Stimulated activated CD4-positive, alpha-beta T cell treated with anti-CD3 and anti-CD28 coated beads, Interleukin-4, amount 100 ng/mL, for 24 hours (primary cell): Measurements from ENCODE around the gene PI4KB.

Experiments used
- DNase-seq: peaks from one replicate; pipeline ENCODE4 v3.0.0-alpha.2; 2020

PI4KB gene

GRCh38 chr1:151311011-151311410 lies 16.2 kb downstream of the PI4KB start:
- DNase-seq: no peak

- DNase-seq: no peak
These were observed 17.3 kb downstream of the PI4KB start for GRCh38 chr1:151309811-151310323.

DNA sequence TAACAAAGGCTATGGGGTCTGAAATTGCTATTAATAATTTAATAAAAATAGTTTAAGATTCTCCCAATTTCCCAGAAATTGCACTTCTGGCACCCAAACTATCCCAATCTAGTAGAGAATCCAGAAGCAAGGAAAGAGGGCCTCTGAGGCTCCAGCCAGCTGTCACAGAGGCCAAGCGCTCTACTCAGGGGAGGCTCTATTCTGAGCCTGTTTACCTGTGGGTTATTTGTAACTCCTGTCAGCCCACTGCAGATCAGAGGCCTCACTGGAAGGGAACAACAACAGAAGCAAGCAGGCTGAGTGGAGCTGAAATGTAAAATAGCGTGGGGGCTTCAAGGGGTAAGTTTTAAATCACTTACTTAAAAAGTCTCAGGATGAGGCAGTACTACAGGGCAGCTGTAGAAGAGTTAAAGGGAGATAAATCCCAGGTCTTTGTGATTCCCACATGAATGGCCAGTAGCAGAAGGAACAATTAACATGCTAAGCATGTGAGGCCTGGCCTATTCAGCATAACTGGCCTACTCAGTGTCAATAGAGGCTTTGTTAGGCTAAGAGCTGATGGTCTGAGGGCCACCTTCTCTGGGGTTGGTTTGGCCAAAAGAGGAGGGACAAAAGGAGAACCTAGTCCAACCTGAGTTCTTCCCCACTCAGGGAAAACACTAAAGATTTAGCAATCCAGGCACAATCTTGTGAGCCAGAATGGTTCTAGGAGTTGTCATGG lies 32.3 kb downstream of the PI4KB start:
- no peak for DNase-seq

GRCh38 chr1:151293093-151293492 lies 34.1 kb downstream of the PI4KB start:
- no peak for DNase-seq

GRCh38 chr1:151292207-151293030 lies 34.8 kb downstream of the PI4KB start:
- DNase-seq: no peak

DNA sequence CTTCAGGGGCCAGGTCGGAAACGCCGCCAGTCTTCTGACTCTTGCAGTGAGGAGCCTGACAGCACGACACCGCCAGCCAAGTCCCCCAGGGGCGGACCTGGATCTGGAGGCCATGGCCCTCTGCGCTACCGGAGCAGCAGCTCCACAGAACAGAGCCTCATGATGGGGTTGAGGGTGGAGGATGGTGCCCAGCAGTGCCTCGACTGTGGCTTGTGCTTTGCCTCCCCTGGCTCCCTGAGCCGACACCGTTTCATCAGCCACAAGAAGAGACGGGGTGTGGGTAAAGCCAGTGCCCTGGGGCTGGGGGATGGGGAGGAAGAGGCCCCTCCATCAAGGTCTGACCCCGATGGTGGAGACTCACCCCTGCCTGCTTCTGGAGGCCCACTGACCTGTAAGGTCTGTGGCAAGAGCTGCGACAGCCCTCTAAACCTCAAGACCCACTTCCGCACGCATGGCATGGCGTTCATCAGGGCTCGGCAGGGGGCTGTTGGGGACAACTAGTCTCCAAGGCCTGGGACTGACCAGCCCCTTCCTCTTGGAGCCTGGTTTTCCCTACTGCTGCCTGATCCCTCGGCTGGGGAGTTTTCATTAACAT lies 36.4 kb downstream of the PI4KB start:
- DNase-seq: no peak

DNA sequence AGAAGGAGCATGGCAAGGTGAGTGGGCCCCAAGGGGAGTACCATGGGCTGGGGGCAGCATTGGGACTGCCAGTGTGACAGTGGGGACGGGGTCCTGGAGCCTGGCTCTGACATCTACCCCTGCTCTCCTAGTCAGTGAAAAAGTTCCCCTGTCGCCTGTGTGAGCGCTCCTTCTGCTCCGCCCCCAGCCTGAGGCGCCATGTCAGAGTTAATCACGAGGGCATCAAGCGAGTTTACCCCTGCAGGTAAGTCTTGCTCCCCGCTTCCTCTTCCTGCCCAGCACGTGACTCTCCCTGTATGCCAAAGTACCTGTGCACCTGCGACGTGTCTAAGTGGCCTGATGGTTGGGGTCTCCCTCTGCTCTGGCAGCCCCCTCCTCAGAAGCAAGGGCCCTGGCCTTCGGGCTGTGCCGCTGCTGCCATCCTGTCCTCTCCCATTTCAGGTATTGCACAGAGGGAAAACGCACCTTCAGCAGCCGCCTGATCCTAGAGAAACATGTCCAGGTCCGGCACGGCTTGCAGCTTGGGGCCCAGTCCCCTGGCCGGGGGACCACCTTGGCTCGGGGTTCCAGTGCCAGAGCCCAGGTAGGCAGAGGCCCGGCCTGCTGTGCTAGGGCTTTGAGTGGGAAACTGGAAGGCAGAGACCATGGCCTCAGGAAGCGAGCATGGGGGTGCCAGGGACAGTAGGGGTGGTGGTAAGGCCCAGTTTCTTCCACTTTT lies 37.1 kb downstream of the PI4KB start:
- no peak for DNase-seq

GRCh38 chr1:151289080-151289935 lies 37.9 kb downstream of the PI4KB start:
- DNase-seq: no peak

DNA sequence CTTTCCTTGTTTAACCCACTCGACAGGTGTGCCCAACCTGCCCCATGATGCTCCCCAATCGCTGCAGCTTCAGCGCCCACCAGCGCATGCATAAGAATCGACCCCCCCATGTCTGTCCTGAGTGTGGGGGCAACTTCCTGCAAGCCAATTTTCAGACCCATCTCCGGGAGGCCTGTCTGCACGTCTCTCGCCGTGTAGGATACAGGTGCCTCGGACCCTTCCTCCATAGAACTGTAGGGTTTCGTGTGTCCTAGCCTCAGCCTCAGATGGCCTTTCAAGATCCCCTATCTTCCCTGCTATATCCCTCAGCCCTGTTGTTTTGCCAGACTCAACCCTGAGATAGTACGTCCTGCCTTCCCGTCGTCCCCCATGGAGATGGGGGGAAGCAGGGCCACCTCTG lies 38.7 kb downstream of the PI4KB start:
- no peak for DNase-seq

- no peak for DNase-seq
These were observed 39.3 kb downstream of the PI4KB start for GRCh38 chr1:151287767-151288500.

GRCh38 chr1:151287341-151287699 lies 39.9 kb downstream of the PI4KB start:
- no peak for DNase-seq

GRCh38 chr1:151286619-151287340 lies 40.4 kb downstream of the PI4KB start:
- DNase-seq: no peak

- no peak for DNase-seq
These were observed 43.1 kb downstream of the PI4KB start for GRCh38 chr1:151284013-151284577.

- DNase-seq: peak; percentile 27
These were observed 44.1 kb downstream of the PI4KB start for GRCh38 chr1:151282883-151283725.

GRCh38 chr1:151281969-151282882 lies 45.0 kb downstream of the PI4KB start, which contains the start of gene ZNF687:
TSS of gene ZNF687 (plus strand) at chr1:151282299. CDS start at chr1:151286292, 3,993 bp downstream.
- DNase-seq: peak; percentile 99

DNA sequence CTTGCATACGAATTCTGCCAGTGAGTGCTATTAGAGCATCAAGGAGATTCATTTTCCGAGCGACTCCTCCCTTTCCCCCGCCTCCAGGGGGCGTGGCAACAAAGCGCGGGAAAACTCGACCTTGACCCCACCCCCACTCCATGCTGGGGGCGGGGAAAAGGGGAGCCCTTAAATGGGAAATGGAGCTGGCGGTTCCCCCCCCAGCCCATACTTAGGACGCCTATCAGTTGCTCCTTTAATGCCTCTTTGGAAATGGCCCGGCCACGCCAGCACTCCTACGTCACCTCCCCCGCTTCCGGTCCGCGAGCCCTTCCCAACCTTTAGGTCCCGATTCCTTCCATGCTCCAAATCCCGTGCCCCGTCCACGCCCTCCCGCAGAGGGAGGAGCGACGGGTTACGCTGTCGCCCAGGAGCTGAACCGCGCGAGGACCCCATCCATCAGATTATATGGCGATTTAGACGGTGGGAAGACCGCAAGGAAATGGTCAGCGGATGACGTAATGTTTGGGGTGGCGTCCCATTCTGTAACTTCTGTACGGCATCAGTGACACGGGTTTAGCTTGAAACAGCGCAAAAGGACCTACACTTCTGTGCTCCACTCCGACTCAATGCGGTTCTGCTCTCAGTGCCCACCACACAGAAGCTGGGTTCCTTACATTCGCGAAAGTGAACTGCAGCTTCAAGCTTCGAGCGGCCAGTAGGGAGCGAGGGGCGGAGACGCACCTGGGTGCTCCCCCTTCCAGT lies 45.8 kb downstream of the PI4KB start:
- DNase-seq: peak; percentile 96

DNA sequence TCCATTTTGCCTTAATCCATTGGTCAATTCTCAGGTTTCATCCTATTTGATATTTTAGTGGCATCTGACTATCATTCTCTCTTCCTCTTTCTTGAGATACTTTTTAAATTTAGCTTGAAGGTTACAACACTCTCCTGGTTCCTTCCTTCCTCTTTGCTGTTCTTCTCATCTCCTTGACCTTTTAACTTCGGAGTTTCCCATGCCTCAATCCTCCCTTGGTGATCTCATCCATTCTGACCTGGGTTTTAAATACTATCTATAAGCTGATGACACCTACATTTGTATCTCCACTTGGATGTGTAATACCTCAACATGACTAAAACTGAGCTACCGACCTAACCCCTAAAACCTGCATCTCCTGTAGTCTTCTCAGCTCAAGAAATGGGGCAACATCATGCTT lies 50.0 kb downstream of the PI4KB start:
- no peak for DNase-seq
